LNCAP (cell line): Measurements from ENCODE around the gene CNTNAP2.

Experiments
- TF ChIP-seq, protein P1 (sequence below): fragments of 450-650 bp; IDR thresholded peaks from 2 replicates; pipeline ENCODE4 v1.5.1; 2017; ENCODE audit warnings: mild to moderate bottlenecking

CNTNAP2 gene

DNA sequence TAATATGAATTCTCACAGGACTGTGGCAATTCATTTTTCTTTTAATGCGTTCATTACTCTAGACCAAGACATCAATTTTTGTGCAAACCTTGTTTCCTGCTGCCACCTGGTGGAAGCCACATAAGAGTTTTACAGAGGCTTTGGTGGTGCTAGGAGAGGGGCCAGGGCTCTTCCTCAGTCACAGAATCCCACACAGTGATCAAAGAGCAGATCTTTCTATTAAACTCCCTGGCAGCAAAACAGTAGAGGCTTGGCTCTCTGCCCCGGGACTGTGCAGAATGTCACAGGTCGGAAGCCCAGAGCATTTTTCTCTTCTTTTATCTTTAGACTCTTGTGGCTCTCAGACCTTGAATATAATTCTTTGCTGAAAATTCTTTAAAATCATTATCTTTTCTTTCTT, 1967.5 kb downstream of the CNTNAP2 start:
- TF ChIP-seq, protein P1, sequence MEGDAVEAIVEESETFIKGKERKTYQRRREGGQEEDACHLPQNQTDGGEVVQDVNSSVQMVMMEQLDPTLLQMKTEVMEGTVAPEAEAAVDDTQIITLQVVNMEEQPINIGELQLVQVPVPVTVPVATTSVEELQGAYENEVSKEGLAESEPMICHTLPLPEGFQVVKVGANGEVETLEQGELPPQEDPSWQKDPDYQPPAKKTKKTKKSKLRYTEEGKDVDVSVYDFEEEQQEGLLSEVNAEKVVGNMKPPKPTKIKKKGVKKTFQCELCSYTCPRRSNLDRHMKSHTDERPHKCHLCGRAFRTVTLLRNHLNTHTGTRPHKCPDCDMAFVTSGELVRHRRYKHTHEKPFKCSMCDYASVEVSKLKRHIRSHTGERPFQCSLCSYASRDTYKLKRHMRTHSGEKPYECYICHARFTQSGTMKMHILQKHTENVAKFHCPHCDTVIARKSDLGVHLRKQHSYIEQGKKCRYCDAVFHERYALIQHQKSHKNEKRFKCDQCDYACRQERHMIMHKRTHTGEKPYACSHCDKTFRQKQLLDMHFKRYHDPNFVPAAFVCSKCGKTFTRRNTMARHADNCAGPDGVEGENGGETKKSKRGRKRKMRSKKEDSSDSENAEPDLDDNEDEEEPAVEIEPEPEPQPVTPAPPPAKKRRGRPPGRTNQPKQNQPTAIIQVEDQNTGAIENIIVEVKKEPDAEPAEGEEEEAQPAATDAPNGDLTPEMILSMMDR, result peak; percentile 71

DNA sequence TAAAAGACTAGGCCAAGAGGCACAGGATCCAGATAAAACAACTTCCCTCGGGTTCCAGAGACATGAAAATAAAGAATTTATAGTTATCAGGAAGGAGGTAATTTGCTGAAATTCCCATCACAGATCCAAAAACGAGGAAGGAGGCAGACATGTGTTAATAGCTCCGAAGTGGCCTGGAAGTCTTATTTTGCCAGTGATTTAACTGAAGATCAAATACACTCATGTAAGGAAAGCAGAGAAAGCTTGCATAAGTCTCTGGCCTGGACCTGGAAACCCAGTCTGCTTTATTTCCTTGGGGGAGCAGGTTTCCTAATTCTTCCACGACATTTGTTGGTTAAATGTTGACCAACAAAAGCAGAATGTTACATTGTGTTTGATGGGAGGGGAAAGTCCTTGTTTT, 1975.3 kb downstream of the CNTNAP2 start:
- TF ChIP-seq, protein P1, result no peak

DNA sequence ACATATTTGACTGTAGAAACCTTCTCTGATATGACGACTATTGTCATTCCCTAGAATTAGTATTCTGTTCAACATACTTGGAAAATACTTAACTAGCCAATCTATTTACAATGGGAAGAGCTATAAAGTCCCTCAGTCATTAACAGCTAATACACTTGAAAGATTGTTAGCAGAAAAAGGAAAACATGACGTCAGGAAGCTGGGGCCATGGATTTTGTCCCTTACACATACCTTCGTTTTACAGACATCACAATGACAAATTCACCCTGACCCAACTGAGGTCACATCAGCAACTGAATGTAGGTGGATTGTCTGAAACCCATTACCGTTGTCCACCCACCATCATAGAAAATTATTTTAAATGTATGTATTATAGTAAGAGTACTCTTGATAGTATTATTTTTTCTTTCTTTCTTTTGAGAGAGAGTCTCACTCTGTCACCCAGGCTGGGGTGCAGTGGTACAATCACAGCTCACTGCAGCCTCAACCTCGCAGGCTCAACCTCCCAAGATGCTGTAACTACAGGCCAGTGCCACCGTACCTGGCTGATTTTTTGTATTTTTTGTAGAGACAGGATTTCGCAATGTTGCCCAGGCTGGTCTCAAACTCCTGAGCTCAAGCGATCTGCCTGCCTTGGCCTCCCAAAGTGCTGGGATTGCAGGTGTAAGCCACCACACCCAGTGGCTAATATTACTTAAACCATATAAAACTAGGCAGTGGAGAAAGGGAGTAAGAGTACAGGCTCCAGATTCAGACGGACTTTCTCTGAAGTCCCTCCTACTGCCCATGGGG, 1977.0 kb downstream of the CNTNAP2 start:
- TF ChIP-seq, protein P1, result no peak

DNA sequence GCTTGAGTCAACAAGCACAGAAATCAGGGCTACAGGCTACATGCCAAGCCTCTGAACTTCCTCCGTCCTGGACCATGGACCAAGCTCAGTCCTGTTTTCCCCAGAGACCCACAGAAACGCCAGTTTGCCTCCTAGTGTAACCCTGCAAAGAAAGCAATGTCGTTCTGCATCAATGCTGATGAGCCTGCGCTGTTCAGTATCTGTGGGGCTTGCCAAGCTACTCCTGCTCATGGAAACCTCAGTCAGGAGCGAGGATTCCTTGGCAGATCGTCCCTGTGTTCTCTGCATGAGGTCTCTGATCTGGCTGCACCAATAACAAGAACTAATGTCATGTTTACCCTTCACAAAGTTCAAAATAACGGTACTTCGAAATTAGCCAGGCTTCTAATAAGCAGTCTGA, 1978.5 kb downstream of the CNTNAP2 start:
- TF ChIP-seq, protein P1, result no peak

GRCh38 chr7:148104136-148104716, 1987.6 kb downstream of the CNTNAP2 start:
- TF ChIP-seq, protein P1, result no peak

- TF ChIP-seq, protein P1, result no peak
Measured at GRCh38 chr7:148104924-148105323, 1988.3 kb downstream of the CNTNAP2 start.

DNA sequence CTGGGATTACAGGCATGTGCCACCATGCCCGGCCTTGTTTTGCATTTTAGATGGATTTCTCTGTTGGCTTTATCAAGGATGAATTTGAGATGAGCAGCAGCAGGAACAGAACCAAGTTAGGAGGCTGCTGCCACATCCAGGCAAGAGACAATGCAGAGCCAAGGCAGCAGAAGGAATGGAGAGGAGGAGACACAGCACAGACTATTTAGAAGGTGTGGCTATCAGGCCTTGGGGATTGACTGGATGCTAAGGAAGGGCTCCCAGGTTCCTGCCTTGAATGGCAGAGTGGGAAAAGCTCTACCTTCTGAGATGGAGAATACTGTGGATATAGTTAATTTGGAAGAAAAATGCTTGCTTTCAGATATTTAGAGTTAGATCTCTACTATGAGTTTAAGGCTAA, 1989.3 kb downstream of the CNTNAP2 start:
- TF ChIP-seq, protein P1, result no peak
